Measurements from ENCODE around the gene PTPRM.

The PTPRM gene

DNA sequence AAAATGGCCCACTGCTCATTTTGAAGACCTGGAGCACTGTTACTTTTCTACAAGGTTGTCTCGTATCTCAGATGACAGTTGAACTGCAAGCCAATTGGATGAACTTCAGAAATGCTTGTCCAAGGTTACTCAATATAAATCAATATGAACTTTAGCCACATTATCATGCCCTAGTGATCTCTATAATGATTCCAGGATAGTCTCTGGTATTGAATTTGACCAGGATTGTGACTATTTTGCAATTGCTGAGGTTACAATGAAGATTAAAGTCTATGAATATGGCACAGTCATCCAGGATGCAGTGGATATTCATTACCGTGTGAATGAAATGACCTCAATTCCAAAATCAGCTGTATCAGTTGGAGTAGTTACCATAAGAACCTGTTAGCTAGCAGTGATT, 846.1 kb downstream of the PTPRM start:
- in situ Hi-C loops (cut with HindIII; ENCODE audit: low pct_unique_long_range_greater_than_20kb, low sequenced_read_pairs) = no loop called here
- no peak for TF ChIP-seq JUND (IDR thresholded peaks at IDR 0.05; ENCODE audit: low read depth)
- DNase-seq (ENCODE audit: low read depth in 1 of 2, low spot score in 1 of 2) = no peak

DNA sequence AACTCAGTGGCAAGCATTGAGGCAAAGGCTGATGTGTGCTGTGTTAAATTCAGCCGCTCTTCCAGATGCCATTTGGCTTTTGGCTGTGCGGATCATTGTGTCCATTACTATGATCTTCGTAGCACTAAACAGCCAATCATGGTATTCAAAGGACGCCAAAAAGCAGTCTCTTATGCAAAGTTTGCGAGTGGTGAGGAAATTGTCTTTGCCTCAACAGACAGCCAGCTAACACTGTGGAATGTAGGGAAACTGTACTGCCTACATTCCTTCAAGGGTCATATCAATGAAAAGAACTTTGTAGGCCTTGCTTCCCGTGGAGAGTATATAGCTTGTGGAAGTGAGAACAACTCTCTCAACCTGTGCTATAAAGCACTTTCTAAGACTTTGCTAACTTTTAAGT, 846.6 kb downstream of the PTPRM start:
- in situ Hi-C loops (cut with HindIII; ENCODE audit: low pct_unique_long_range_greater_than_20kb, low sequenced_read_pairs) = no loop called here
- no peak for TF ChIP-seq JUND (IDR thresholded peaks at IDR 0.05; ENCODE audit: low read depth)
- peak in 1 of 2 experiments; percentile 22 for DNase-seq (ENCODE audit: low read depth in 1 of 2, low spot score in 1 of 2)

DNA sequence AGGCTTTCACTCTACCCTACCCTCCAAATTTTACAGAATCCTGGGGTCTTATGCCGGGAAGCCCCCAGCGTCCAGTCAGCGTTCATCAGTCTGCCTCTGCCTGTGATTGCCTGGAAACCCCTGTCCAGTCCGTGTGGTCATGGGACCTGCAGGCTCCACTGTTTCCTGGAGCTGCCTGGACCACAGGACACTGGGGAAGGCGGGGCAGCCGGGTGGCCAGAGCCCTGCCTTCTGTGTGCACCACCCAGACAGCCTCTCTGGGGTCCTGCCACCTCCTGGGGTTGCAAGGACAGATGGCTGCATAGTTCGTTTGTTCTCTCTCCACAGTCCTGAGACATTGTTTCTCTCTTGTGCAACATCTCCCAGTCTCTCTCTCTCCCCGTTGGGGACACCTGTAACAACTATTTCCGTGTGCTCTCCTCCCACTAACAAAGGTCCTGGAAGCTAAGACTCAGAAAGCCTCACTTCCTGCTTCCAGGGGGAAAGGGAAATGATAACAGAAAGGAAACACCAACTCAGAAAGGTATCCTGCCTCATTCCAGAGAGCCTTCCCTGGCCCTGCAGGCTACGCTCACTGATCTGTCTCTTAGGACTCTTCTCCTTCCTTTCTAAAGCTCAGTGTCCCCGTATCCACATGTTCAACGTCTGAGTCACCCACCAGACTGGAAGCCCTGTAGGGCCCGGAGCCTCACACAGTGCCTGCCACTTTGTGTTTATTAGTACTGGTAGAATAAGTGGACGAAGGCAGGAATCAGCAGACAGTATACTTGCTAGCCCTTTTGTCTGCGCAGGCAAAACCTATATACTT, 849.3 kb downstream of the PTPRM start:
- DNase-seq (ENCODE audit: low read depth in 1 of 2, low spot score in 1 of 2) = no peak
- in situ Hi-C loops (cut with HindIII; ENCODE audit: low pct_unique_long_range_greater_than_20kb, low sequenced_read_pairs) = no loop called here
- TF ChIP-seq JUND (IDR thresholded peaks at IDR 0.05; ENCODE audit: low read depth) = no peak

DNA sequence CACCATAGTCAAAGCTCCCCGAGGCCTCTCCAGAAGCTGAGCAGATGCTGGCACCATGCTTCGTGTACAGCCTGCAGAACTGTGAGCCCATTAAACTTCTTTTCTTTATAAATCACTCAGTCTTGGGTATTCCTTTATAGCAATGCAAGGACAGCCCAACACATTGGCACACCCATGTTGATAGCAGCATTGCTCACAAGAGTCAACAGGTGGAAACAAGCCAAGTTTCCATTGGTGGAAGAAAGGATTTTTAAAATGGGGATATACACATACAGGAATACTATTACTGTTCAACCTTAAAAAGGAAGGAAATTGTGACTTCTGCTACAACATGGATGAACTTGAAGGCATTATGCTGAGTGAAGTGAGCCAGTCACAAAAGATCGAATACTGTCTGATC, 855.3 kb downstream of the PTPRM start:
- in situ Hi-C loops (cut with HindIII; ENCODE audit: low pct_unique_long_range_greater_than_20kb, low sequenced_read_pairs) = no loop called here
- TF ChIP-seq JUND (IDR thresholded peaks at IDR 0.05; ENCODE audit: low read depth) = no peak
- no peak for DNase-seq (ENCODE audit: low read depth in 1 of 2, low spot score in 1 of 2)

DNA sequence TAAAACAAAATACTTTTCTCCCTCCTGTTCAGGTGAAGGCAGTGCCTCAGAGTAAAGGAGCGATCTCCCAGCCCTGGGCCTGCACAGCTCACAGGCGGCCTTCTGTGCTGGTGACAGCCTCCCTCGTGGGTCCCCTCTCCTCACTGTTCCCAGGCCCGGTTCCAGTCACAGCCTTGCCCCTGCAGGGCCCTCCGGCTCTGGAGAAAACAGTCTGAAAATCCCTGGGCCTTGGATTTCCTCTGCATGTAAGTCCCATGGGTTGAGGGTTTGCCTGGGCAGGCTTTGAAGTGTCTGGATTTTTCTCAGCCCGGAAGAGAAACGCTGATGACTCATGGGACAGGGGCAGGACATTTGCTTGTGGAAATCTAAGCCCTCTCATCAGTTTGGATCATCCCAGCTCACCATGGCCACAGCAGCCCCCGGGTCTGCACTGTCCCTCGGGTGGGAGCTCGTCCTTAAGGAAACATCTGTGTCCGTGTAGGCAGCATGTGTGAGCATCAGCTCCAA, 856.0 kb downstream of the PTPRM start:
- no peak for TF ChIP-seq JUND (IDR thresholded peaks at IDR 0.05; ENCODE audit: low read depth)
- in situ Hi-C loops (cut with HindIII; ENCODE audit: low pct_unique_long_range_greater_than_20kb, low sequenced_read_pairs) = no loop called here
- no peak for DNase-seq (ENCODE audit: low read depth in 1 of 2, low spot score in 1 of 2)

DNA sequence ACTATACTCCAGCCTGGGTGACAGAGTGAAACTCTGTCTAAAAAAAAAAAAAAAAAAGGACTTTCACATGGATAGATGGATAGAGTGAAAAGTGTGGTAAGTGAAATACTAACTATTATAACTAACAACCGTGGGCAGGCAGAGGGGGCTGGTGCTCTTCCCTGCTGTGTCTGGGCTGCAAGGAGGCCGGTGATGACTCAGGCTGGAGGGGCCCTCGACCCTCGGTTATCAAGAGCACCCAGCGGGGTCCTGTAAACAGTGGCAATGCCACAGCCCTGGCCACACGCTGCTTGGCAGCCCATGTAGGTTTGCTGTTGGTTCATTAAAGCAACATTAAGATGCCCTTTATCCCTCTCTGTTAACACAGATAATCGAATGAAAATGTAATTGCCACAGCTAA, 857.4 kb downstream of the PTPRM start:
- DNase-seq (ENCODE audit: low read depth in 1 of 2, low spot score in 1 of 2) = no peak
- in situ Hi-C loops (cut with HindIII; ENCODE audit: low pct_unique_long_range_greater_than_20kb, low sequenced_read_pairs) = no loop called here
- no peak for TF ChIP-seq JUND (IDR thresholded peaks at IDR 0.05; ENCODE audit: low read depth)

DNA sequence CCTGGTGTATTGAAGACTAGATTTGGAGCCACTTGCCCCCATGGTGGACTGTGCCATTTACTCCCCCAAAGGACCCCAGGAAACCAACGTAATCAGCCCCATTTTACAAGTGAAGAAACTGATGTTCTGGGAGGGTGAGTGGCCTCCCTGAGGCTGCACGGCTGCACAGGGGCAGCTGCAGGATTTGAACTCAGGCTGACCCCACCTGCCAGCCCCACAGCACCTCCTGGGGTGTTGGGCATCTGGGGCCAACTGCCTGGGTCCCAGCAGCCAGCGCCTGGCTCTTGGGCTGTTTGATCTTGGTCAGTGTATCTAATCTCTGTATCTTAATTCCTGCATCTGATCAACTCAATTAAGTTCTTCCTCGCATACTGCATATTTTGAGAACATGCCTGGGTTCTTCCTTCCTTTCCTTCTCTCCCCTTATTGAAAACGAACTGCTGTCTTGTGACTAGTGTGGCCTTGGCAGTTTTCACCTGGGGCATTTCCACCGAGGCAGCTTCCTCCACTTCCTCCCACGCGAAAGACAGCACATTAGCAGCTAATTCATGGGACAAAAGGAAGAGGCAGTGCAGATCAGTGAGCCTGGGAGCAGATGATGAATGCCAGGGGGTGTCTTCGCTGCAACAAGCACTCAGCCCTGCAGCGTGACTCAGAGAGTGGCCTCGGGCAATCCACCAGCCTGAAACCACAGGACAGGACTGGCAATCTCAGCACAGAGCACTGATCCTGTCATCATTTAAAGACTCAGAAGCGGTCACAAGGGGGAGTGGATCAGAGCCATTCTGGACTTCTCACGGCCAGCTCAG, 858.0 kb downstream of the PTPRM start:
- no peak for TF ChIP-seq JUND (IDR thresholded peaks at IDR 0.05; ENCODE audit: low read depth)
- in situ Hi-C loops (cut with HindIII; ENCODE audit: low pct_unique_long_range_greater_than_20kb, low sequenced_read_pairs) = no loop called here
- DNase-seq (ENCODE audit: low read depth in 1 of 2, low spot score in 1 of 2) = no peak

DNA sequence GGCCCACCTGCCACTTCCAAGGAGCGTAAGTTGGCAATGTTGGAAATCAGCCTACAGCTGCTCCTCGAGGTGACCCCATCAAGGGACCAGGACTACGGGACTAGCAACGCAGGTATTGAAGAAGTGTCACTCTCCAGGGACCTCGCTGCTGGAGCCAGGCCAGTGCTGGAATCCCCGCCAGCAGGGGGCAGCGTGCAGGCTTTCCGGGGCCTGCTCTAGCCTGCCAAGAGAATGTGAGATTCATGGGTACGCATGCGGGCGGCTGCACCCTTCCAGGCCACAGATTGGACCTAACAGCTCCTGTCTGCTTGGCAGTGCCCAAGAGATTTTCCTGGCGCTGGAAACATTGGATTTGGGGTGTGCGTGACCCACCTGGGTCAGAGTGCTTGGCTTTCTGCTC, 859.3 kb downstream of the PTPRM start:
- no peak for DNase-seq (ENCODE audit: low read depth in 1 of 2, low spot score in 1 of 2)
- in situ Hi-C loops (cut with HindIII; ENCODE audit: low pct_unique_long_range_greater_than_20kb, low sequenced_read_pairs) = no loop called here
- no peak for TF ChIP-seq JUND (IDR thresholded peaks at IDR 0.05; ENCODE audit: low read depth)

DNA sequence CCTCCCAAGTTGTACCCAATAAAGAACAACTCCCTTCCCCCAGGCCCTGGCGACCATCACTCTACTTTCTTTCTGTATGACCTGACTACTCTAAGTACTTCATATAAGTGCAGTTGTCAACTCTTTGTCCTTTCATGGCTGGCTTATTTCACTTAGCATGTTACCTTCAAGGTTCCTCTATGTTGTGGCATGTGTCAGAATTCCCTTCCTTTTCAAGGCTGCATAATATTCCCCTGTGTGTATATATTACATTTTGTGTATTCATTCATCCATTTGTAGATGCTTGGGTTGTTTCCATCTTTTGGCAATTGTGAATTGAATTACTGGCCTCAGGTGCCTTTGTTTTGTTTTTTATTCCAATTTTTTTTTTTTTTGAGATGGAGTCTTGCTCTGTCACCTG, 860.2 kb downstream of the PTPRM start:
- no peak for TF ChIP-seq JUND (IDR thresholded peaks at IDR 0.05; ENCODE audit: low read depth)
- in situ Hi-C loops (cut with HindIII; ENCODE audit: low pct_unique_long_range_greater_than_20kb, low sequenced_read_pairs) = no loop called here
- DNase-seq (ENCODE audit: low read depth in 1 of 2, low spot score in 1 of 2) = no peak

DNA sequence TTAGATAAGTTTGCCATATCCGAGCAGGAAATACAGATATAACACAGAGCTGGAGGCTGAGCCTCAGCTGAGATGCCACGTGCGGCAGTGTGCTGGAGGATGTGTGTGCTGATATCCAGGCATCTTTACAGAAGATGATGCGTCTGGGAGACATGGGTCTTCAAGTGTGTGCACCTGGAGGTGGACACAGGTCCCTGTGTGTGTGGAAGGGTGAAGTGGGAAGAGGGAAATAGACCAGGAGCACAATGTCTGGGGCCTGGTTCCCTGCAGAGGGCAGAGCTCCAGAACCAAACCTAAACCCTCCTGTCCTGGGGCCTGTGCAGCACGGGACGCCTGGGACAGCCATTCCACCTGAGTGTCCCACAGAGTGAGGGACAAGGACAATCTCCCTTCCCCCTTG, 861.8 kb downstream of the PTPRM start:
- in situ Hi-C loops (cut with HindIII; ENCODE audit: low pct_unique_long_range_greater_than_20kb, low sequenced_read_pairs) = no loop called here
- TF ChIP-seq JUND (IDR thresholded peaks at IDR 0.05; ENCODE audit: low read depth) = no peak
- DNase-seq (ENCODE audit: low read depth in 1 of 2, low spot score in 1 of 2) = no peak

DNA sequence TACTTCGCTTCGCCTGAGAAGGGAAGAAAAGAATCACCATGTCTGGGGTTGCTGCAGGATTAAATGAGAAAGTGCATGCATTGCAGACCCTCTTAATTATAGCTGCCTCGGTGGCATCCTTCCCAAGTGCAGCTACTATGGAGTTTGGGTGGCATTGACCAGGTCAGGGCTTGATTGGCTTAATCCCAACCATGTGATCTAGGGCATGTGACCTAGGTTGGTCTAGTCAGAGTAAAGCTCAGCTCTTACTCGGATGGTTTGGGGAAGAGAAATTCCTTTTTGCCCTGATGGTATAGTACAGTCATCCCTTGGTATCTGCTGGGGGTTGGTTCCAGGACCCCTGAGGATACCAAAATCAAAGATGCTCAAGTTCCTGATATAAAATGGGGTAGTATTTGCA, 863.9 kb downstream of the PTPRM start:
- TF ChIP-seq JUND (IDR thresholded peaks at IDR 0.05; ENCODE audit: low read depth) = no peak
- in situ Hi-C loops (cut with HindIII; ENCODE audit: low pct_unique_long_range_greater_than_20kb, low sequenced_read_pairs) = no loop called here
- DNase-seq (ENCODE audit: low read depth in 1 of 2, low spot score in 1 of 2) = no peak

DNA sequence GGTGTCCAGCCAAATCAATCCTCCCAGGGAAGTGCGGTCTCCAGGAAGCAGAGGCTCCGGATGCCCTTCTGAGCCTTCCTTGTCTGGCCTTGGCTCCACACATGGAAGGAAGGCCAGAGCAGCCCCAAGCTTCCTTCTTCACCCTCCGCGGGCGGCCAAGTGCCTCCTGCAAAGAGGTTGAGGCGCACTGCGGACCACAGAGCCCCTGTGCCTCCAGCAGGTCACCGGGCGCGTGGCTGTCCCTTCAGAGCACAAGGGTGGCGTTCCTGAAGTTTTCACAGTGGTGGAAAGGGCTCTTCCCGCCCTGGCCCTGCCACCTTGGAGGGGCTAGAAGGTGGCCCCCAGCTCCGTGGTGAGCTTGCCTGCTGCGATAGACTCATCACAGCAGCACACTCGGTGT, 866.2 kb downstream of the PTPRM start:
- in situ Hi-C loops (cut with HindIII; ENCODE audit: low pct_unique_long_range_greater_than_20kb, low sequenced_read_pairs) = no loop called here
- no peak for DNase-seq (ENCODE audit: low read depth in 1 of 2, low spot score in 1 of 2)
- TF ChIP-seq JUND (IDR thresholded peaks at IDR 0.05; ENCODE audit: low read depth) = no peak

DNA sequence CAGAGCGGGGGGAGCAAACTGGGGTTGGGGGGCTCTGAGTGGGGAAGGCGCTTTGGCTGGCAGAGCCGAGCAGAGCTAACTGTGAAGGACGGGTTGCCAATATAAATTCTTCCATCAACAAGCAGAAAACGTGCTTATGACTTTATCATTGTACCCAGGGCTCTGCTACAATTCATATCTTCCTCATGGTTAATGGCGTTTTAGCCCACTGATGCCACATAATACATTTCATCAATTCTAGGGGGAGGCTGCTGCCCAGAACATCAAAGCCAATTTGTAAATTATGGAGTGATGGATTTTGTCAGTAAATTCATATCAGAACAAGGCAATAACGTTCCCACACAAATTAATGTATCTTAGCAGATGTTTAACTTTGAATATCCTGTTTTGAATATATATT, 866.7 kb downstream of the PTPRM start:
- in situ Hi-C loops (cut with HindIII; ENCODE audit: low pct_unique_long_range_greater_than_20kb, low sequenced_read_pairs) = no loop called here
- TF ChIP-seq JUND (IDR thresholded peaks at IDR 0.05; ENCODE audit: low read depth) = no peak
- no peak for DNase-seq (ENCODE audit: low read depth in 1 of 2, low spot score in 1 of 2)
